ENCODE measurements around the gene DNMT3A. TPM values are rescaled to one million over a fixed set of nuclear protein-coding genes. Genes with fewer than 3 reads are reported as not detected.

DNMT3A gene
- total RNA-seq, 1 donor from 2014 or later, result 83.9 TPM

- no peak for DNase-seq
Measured at GRCh38 chr2:25304826-25305596, 36.7 kb downstream of the DNMT3A start.

GRCh38 chr2:25304321-25304720 lies 37.4 kb downstream of the DNMT3A start:
- peak; percentile 68 for DNase-seq

GRCh38 chr2:25303633-25304236 lies 38.0 kb downstream of the DNMT3A start:
- peak; percentile 92 for DNase-seq

DNA sequence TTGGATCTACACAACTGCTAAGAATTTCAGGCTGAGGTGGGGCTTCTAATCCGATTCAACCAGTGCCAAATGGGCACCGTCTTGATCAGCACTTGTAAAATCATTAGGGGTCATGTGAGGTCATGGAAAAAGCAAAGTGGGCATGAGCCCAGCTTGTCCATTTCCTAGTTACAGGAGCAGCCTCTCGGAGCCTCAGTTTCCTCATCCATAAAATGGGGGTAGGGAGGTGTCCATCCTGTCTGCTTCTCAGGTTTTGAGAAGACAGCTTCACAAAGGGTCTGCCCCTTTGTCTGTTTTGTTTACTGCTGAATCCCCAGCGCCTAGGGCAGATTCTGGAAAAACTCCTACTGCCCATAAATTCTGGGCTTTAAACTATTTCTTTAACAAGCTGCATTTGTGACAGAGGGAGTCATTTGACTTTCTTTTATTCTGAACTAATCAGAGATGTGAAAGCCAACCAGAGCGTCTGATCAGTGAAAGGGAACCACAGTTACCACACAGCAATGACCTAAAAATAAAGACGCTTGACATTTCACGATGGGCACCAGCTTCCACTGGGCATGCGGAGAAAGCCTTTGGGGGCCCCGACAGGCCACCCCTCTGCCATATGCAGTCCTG lies 38.9 kb downstream of the DNMT3A start:
- DNase-seq, result no peak

DNA sequence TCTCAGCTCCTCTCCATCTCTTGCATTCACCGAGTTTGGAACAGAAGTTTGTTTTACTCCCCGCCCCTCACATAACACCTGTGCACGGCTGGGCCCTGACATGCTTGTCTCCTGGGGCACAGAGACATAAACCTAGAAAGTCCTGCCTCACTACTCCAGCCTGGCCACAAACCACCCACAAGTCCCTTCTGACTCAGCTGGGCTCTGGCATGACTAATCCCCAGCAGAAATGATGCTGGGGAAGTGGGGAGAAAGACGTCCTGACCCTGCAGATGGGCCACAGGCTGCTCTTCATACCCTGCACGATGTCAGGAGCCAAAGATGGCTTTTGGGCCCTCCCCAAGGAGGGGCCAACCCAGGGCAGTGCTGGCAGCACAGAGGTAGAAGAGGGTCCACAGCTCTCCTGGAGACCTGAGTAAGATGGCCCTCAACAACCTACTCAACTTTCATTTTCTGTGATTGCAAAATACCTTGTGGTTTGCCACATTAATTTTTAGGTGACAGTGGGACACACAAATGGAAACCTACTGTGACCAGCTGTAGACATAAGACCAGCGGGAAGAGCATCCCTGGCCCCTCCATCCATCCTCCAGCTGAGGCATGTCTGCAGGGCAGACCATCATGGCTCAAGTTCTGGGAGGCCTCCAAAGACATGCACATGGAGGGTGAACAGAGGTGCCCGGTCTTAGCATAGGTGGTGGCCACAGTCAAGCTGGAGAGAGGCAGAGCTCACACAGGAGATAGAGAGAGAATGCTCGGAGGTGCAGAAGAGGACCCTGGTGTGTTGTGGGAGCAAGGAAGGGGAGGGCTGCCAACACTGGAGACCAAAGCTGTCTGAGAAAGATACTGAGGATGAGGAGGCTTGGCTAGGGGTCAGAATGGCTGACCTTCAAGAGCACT lies 40.0 kb downstream of the DNMT3A start:
- DNase-seq, result no peak

- no peak for DNase-seq
Measured at GRCh38 chr2:25300001-25300400, 41.7 kb downstream of the DNMT3A start.

DNA sequence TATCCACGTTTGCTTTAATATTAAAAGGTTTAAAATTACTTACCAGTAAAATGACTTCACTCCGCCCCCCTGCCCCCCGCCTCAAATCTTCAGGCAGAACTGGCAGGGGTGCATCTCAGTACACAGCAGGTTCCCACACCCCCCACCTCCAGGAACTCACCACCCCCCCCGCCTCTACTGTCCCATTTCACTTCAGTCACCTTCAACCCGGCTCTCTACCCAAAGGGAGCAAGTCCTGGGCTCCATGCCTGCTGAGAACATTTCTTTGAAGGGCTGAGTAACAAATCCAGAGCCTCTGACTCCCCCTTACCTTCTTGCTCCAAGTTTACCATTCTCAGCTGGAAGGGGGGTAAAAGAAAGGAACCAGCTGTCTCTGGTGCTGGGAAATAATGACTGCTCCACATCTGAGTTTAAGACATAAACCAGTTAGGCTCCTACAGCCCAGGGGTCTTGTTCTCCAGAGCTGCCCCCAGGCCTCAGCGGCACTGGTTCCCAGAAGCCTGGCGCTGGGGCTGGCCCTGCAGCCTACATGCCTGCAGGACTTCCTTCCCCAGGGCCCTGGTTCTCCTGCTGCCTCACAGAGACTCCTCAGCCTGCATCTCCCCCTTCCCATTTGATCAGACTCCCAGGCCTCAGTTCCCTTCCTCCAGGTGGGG lies 42.8 kb downstream of the DNMT3A start:
- peak; percentile 60 for DNase-seq

- DNase-seq, result no peak
Measured at GRCh38 chr2:25297738-25298137, 44.0 kb downstream of the DNMT3A start.

- DNase-seq, result no peak
Measured at GRCh38 chr2:25295621-25296020, 46.1 kb downstream of the DNMT3A start.

- peak; percentile 66 for DNase-seq
Measured at GRCh38 chr2:25294573-25295462, 46.9 kb downstream of the DNMT3A start.

DNA sequence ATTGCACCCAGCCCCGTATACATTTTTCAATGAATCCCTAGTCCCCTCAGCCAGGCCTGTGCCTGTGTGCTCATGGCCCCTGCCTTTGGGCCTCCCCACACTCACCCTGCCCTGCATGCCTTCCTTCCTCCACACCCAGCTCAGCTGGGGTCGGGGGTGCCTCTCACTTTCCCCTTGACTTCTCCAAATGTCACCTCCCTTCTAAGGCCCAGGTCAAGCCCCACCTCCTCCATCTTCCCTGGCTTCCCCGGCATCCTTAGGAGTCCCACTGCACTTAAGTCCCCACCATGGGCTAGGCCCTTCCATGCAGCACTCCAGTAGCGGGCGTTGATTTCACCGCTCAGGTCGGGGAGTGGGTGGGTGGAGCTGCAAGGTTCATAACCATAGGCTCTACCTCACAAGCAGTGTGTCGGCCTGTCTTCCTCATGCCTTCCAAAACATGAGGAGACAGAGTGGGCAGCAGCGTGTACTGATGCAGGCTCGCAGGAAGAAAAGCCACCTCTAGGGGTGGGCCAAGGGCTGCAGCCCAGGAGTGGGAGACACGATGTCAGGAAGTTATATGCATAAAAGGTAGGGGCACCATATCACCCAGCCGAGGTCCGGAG lies 47.7 kb downstream of the DNMT3A start:
- DNase-seq, result no peak

DNA sequence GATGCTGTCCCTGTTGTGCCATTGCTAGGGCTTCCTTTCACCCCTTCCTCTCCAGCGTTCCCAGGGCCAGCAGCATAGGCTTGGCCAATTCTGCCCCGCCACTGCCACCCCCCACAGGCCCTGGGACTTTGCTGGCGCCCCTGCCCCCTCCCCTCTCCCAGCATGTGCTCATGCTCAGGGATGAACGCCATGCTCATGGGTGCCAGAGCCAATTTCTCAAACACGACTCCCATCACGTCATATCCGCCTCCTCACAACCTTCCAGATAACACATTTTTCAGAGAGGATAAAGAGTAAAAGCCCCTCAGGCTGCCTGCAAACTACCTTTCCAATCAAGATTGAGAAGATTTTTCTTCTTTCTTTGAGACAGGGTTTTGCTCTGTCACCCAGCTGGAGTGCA lies 48.6 kb downstream of the DNMT3A start:
- no peak for DNase-seq

- no peak for DNase-seq
Measured at GRCh38 chr2:25292408-25292807, 49.3 kb downstream of the DNMT3A start.

- peak; percentile 94 for DNase-seq
Measured at GRCh38 chr2:25290811-25291495, 50.8 kb downstream of the DNMT3A start.

DNA sequence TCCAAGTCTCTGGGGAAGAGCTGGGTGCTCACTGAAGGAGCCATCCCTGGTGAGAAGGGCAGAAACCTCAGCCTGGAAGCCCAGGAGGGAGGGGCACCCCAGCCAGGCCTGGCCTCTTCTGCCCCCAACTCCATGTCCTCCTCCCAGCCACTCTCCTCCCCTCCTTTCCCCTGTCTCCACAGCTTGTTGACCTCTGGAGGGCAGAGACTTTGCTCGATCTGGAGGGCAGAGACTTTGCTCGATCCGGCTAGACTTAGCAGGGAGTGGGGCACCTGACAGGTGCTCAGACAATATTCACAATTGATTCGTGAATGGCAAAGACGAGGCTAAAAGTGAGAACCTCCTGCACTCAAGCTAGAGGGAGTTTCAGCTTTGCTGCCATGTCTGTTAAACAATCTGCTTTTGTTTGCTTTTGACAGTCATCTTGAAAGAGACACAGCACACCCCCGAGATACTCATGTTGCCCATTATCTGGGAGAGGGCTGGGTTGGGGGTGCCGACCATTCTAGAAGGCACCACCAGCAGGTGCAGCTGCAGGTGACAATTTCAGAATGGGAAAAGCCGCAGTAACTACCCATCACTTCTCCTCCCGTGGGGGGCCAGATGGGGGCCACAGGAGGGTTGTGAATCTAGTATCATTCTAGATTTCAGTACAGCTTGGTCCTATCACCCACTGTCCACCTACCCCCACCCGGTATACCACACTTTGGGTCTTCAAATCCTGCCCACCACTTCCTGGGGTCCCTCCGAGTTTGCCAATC lies 54.8 kb downstream of the DNMT3A start:
- no peak for DNase-seq

- DNase-seq, result no peak
Measured at GRCh38 chr2:25286025-25286400, 55.7 kb downstream of the DNMT3A start.

DNA sequence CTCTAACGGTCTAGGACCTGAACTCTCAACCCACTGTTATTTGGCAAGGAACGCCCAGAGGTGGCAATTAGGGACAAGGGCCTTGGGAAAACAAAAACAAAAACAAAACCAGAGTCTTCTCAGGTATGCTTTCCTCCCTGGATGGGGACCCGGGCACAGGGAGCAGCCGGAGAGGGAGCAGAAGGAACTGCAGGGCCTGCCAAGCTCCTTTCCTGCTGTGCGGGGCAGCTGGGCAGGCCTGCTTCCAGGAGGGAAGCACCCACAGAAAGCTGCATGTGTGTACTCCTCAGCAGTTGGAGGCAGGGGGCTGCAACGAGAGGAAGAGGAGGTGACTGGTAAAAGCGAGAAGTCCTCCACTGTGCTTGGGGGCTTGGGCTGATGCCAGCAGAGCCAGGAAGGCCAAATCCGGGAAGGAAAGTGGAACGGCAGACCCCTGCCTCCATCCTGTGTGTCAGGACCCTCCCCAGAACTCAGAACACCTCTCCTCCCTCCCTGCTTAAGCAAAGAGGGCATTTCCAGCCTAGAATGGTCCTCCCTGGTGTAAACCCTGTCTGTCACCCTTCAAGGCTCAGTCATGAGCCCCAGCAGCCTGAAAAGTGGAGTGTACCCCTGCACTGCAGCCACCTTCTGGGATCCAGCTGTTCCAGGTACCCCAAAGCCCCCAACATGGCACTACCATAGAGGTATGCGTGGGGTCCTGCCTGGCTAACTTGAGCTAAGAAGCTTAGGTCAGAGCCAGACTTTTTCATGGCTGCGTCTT lies 56.3 kb downstream of the DNMT3A start:
- DNase-seq, result no peak

GRCh38 chr2:25284756-25285155 lies 57.0 kb downstream of the DNMT3A start:
- DNase-seq, result no peak
